ENCODE results near the gene NKIRAS1.

- TF ChIP-seq EZH2 (IDR thresholded peaks at IDR 0.05; ENCODE audit: low read depth, low read length, severe bottlenecking): no peak
- TF ChIP-seq SRF (IDR thresholded peaks at IDR 0.05; ENCODE audit: low read depth, low read length): no peak
- no peak for TF ChIP-seq CREB1 (IDR thresholded peaks at IDR 0.05)
- TF ChIP-seq CTCF (IDR thresholded peaks at IDR 0.05; ENCODE audit: control extremely low read depth in 1 of 3, insufficient read depth in 1 of 3, low read depth in 1 of 3, low read length in 3 of 3): no peak
- TF ChIP-seq CBX5 (IDR thresholded peaks at IDR 0.05; ENCODE audit: low read depth, low read length): no peak
- TF ChIP-seq ZNF274 (IDR thresholded peaks at IDR 0.05; ENCODE audit: borderline replicate concordance, extremely low read depth, low read length): no peak
- no peak for TF ChIP-seq POLR2AphosphoS5 (IDR thresholded peaks at IDR 0.05; ENCODE audit: low read depth, low read length)
- no peak for TF ChIP-seq SP2 (IDR thresholded peaks at IDR 0.05; ENCODE audit: low read length)
- no peak for TF ChIP-seq EP300 (IDR thresholded peaks at IDR 0.05; ENCODE audit: borderline replicate concordance in 1 of 2, low read depth in 2 of 2, low read length in 2 of 2)
- TF ChIP-seq KDM1A (IDR thresholded peaks at IDR 0.05; ENCODE audit: borderline replicate concordance, low read length): no peak
- no peak for TF ChIP-seq YY1 (IDR thresholded peaks at IDR 0.05; ENCODE audit: low read depth, low read length)
Observed at GRCh38 chr3:23845326-23846216, 71.2 kb downstream of the NKIRAS1 start.

All from H1 (cell line).